Neural cell (in vitro differentiated cells): ENCODE data around the gene ZBTB48.

Source experiments
- CTCF ChIP-seq: fragments of 450-650 bp; IDR thresholded peaks from 2 replicates; pipeline ENCODE4 v1.5.1; 2014; ENCODE audit warnings: antibody characterized with exemption, mild to moderate bottlenecking, moderate library complexity; ENCODE audit not compliant: poor library complexity, severe bottlenecking
- EP300 ChIP-seq: fragments of 450-650 bp; conservative IDR thresholded peaks from 2 replicates; pipeline ENCODE4 v1.6.1; 2014; ENCODE audit warnings: antibody characterized with exemption, mild to moderate bottlenecking, moderate library complexity; ENCODE audit not compliant: poor library complexity, severe bottlenecking
- EZH2 ChIP-seq: fragments of 200-600, 300-800 bp; shearing (Covaris generic), sonication (generic); IDR thresholded peaks from 2 replicates; pipeline ENCODE4 v1.6.1; 2014; ENCODE audit warnings: antibody characterized with exemption, low read length, borderline replicate concordance, mild to moderate bottlenecking; ENCODE audit not compliant: insufficient read depth, poor library complexity, severe bottlenecking
- MXI1 ChIP-seq: fragments of 450-650 bp; conservative IDR thresholded peaks from 2 replicates; pipeline ENCODE4 v1.6.1; 2014; ENCODE audit warnings: antibody characterized with exemption, mild to moderate bottlenecking; ENCODE audit not compliant: poor library complexity, severe bottlenecking
- POLR2AphosphoS5 ChIP-seq: IDR thresholded peaks from 2 replicates; pipeline ENCODE4 v1.6.1; 2012
- RAD21 ChIP-seq: fragments of 450-650 bp; conservative IDR thresholded peaks from 2 replicates; pipeline ENCODE4 v1.6.1; 2014; ENCODE audit warnings: antibody characterized with exemption, mild to moderate bottlenecking, moderate library complexity
- SMC3 ChIP-seq: fragments of 450-650 bp; conservative IDR thresholded peaks from 2 replicates; pipeline ENCODE4 v1.6.1; 2014; ENCODE audit warnings: antibody characterized with exemption, mild to moderate bottlenecking, moderate library complexity; ENCODE audit not compliant: poor library complexity
- TAF1 ChIP-seq: IDR thresholded peaks from 2 replicates; pipeline ENCODE4 v1.6.1; 2012; ENCODE audit warnings: low read depth
- TF ChIP-seq, protein P1 (sequence below): IDR thresholded peaks from 2 replicates; pipeline ENCODE4 v1.6.1; 2012; ENCODE audit warnings: borderline replicate concordance

DNA sequence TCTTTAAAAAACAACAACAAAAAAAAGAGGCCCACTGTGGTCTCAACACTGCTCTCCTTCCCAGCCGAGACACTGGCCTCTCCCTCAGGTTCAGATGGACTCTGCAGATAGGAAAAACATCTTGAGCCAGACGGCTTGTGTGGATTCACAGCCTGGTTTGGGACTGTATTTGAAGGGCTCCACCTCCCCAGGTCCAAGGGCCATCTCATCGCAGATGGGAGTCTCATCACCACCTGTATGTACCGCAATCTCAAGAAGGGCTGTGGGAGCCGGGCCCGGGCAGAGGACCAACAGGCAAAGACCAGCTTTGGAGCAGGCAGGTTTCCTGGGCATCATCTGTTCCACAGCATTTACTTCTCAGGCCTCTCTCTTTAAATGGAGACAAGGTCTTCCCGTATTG is 10.3 kb downstream of the ZBTB48 start:
- no peak for TF ChIP-seq CTCF
- no peak for TF ChIP-seq EP300
- TF ChIP-seq POLR2AphosphoS5: no peak
- TF ChIP-seq EZH2: no peak
- TF ChIP-seq RAD21: no peak
- TF ChIP-seq MXI1: no peak
- TF ChIP-seq, protein P1, sequence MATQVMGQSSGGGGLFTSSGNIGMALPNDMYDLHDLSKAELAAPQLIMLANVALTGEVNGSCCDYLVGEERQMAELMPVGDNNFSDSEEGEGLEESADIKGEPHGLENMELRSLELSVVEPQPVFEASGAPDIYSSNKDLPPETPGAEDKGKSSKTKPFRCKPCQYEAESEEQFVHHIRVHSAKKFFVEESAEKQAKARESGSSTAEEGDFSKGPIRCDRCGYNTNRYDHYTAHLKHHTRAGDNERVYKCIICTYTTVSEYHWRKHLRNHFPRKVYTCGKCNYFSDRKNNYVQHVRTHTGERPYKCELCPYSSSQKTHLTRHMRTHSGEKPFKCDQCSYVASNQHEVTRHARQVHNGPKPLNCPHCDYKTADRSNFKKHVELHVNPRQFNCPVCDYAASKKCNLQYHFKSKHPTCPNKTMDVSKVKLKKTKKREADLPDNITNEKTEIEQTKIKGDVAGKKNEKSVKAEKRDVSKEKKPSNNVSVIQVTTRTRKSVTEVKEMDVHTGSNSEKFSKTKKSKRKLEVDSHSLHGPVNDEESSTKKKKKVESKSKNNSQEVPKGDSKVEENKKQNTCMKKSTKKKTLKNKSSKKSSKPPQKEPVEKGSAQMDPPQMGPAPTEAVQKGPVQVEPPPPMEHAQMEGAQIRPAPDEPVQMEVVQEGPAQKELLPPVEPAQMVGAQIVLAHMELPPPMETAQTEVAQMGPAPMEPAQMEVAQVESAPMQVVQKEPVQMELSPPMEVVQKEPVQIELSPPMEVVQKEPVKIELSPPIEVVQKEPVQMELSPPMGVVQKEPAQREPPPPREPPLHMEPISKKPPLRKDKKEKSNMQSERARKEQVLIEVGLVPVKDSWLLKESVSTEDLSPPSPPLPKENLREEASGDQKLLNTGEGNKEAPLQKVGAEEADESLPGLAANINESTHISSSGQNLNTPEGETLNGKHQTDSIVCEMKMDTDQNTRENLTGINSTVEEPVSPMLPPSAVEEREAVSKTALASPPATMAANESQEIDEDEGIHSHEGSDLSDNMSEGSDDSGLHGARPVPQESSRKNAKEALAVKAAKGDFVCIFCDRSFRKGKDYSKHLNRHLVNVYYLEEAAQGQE: no peak
- no peak for TF ChIP-seq TAF1
- no peak for TF ChIP-seq SMC3
